Colonic mucosa (tissue), 4 donors: ENCODE measurements around the gene IL1RL2. TPM values are rescaled to one million over a fixed set of nuclear protein-coding genes. Genes with fewer than 3 reads are reported as not detected.

ENCODE experiments used
- DNase-seq: peaks from one replicate; pipeline ENCODE4 v3.0.0-alpha.2; 2020
- H3K27ac ChIP-seq: fragments of 200-600 bp; one replicate; pipeline ENCODE4 v1.8.0; 2021
- H3K27me3 ChIP-seq: fragments of 200-600 bp; one replicate; pipeline ENCODE4 v1.8.0; 2021
- H3K36me3 ChIP-seq: fragments of 200-600 bp; one replicate; pipeline ENCODE4 v1.8.0; 2021
- H3K4me1 ChIP-seq: fragments of 200-600 bp; one replicate; pipeline ENCODE4 v1.8.0; 2021; ENCODE audit warnings: mild to moderate bottlenecking
- H3K4me3 ChIP-seq: fragments of 200-600 bp; one replicate; pipeline ENCODE4 v1.8.0; 2021
- H3K9ac ChIP-seq, 2 donors: one replicate each; pipeline ENCODE4 v1.7.0; 2013; ENCODE audit warnings: control low read depth in 2 of 2, low read depth in 2 of 2, low read length in 2 of 2
- H3K9me3 ChIP-seq: fragments of 200-600 bp; one replicate; pipeline ENCODE4 v1.8.0; 2021
- CTCF ChIP-seq: fragments of 200-600 bp; IDR thresholded peaks from one replicate; pipeline ENCODE4 v1.8.0; 2022; ENCODE audit warnings: antibody characterized with exemption, mild to moderate bottlenecking
- intact Hi-C: fragments of 100-400 bp; cut with DNase I; formaldehyde crosslinking; loops from one replicate; pipeline ENCODE4 v1.14.1; 2022
- total RNA-seq, 2 donors: library from RNA; stranded (reverse); fragmentation: NEBNext Ultra II Directional in 1 of 2; extraction: Animal tissue kit (Norgen Biotek cat#: 25700) in 1 of 2; gene quantifications; one replicate each; pipeline ENCODE4 v1.2.1, GENCODE V29; 2021
- donor health status: healthy.
- donor health status: DM: no; HTN: no; CAD: no.
- donor health status: DM: no; HTN: no; CAD: no.

IL1RL2 gene
- total RNA-seq, 2 donors from 2014 or later, result 1.9 to 2.8 TPM

DNA sequence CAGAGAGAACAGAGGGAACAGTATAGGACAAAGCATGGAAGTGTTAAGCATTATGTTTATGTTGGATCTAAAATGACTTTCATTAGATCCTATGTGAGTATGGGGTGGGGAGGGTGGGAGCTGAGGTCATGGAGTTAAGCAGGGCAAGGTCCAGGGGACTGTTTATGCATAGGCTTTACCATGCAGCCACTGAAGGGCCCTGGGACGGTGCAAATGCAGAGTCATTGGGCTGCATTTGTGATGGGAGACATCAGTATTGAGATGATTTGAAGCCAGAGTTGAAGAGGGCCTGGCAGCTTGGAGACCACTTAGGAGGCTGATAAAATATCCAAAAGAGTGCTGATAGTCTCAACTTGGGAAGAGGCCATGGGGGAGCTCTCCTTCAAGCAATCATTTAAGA is 22.7 kb downstream of the IL1RL2 start:
- H3K9ac ChIP-seq, result no peak overlapping the region
- intact Hi-C loops, result no loop called here
- no peak for TF ChIP-seq CTCF
- H3K4me3 ChIP-seq, result no peak overlapping the region
- no peaks in the 10 kb centered on the region for H3K4me1 ChIP-seq
- no peaks in the 10 kb centered on the region for H3K36me3 ChIP-seq
- H3K27me3 ChIP-seq, result no peaks in the 10 kb centered on the region
- no peak for DNase-seq
- H3K27ac ChIP-seq, result no peak overlapping the region
- no peaks in the 10 kb centered on the region for H3K9me3 ChIP-seq

DNA sequence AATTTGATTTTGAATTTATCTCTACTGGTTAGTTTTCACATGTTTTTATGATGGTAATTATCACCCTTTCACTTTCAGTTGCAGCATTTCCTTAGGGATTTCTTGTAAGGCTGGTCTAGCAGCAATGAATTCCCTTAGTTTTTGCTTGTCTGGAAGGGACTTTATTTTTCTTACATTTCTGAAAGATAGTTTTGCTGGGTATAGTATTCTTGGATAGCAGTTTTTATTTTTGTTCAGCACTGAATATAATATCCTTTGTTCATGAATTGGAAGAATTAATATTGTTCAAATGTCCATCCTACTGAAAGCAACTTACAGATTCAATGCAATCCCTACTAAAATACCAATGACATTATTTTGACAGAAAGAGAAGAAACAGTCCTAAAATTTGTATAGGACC is 30.2 kb downstream of the IL1RL2 start:
- no peak for TF ChIP-seq CTCF
- H3K4me1 ChIP-seq, result no peaks in the 10 kb centered on the region
- H3K27me3 ChIP-seq, result no peaks in the 10 kb centered on the region
- no peaks in the 10 kb centered on the region for H3K9me3 ChIP-seq
- no peak overlapping the region for H3K4me3 ChIP-seq
- no peak overlapping the region for H3K9ac ChIP-seq
- H3K27ac ChIP-seq, result no peak overlapping the region
- no peak for DNase-seq
- intact Hi-C loops, result no loop called here
- H3K36me3 ChIP-seq, result no peaks in the 10 kb centered on the region

- H3K36me3 ChIP-seq, result no peaks in the 10 kb centered on the region
- H3K9ac ChIP-seq, result no peak overlapping the region
- no peak for DNase-seq
- no peak overlapping the region for H3K27ac ChIP-seq
- TF ChIP-seq CTCF, result no peak
- H3K4me3 ChIP-seq, result no peak overlapping the region
- H3K9me3 ChIP-seq, result no peaks in the 10 kb centered on the region
- no peaks in the 10 kb centered on the region for H3K27me3 ChIP-seq
- H3K4me1 ChIP-seq, result no peaks in the 10 kb centered on the region
- intact Hi-C loops, result no loop called here
Observed at GRCh38 chr2:102224824-102225739, 38.3 kb downstream of the IL1RL2 start.

DNA sequence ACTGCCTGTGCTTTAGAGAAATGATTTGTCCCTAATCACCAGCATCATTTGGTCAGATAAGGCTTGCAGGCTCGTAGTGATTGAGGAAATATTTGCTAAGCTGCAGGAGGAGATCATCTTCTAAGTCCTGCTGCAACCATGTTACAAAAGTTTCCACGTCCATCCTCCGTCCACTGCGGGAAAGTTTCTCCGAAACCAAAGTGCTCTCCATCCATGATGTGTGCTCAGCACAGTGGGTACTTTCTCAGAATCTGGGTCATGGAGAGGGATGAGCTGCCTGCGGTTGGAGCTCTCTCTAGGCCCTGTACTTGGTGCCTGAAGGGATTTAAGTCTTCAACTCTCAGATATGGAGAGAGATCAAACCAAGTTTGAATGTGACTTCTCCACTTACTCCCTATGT is 39.3 kb downstream of the IL1RL2 start:
- no peak for DNase-seq
- intact Hi-C loops, result no loop called here
- no peak for TF ChIP-seq CTCF
- H3K27me3 ChIP-seq, result no peaks in the 10 kb centered on the region
- H3K9me3 ChIP-seq, result no peaks in the 10 kb centered on the region
- H3K36me3 ChIP-seq, result no peaks in the 10 kb centered on the region
- no peaks in the 10 kb centered on the region for H3K4me1 ChIP-seq
- peak overlapping the region; percentile 91 for H3K27ac ChIP-seq
- H3K9ac ChIP-seq, result no peak overlapping the region
- no peak overlapping the region for H3K4me3 ChIP-seq

- Histone ChIP-seq H3K9ac (peak overlapping the region in 1 of 2 donors; percentile 42), H3K4me1 (no peaks in the 10 kb centered on the region), H3K9me3 (no peaks in the 10 kb centered on the region), H3K27me3 (no peaks in the 10 kb centered on the region), H3K4me3 (no peak overlapping the region), H3K36me3 (no peaks in the 10 kb centered on the region), H3K27ac (peak overlapping the region; percentile 91)
- DNase-seq, result no peak
- TF ChIP-seq CTCF, result no peak
- intact Hi-C loops, result no loop called here
Observed at GRCh38 chr2:102226612-102227391, 40.0 kb downstream of the IL1RL2 start.
